Right hindlimb (tissue), 1 donor: ENCODE measurements around the gene MMP24OS.
"Not testable (repeated sequence)": the region's sequence is repeated elsewhere in the genome, so short reads cannot be mapped to it uniquely, and the experiment has no call there.

Source experiments
- DNase-seq: peaks from one replicate; pipeline ENCODE4 v3.0.0-alpha.2; 2018

Gene MMP24OS

GRCh38 chr20:35277531-35278395 is at the start of gene MMP24OS:
Gene MMP24OS (minus strand): TSS chr20:35278122. CDS start chr20:35277929, 193 bp downstream.
- peak; percentile 91 for DNase-seq

- DNase-seq: no peak
Observed at GRCh38 chr20:35327074-35327976, 49.4 kb upstream of the MMP24OS start.

- no peak for DNase-seq
Observed at GRCh38 chr20:35326740-35327073, 48.8 kb upstream of the MMP24OS start.

GRCh38 chr20:35326021-35326739 is 48.3 kb upstream of the MMP24OS start:
- no peak for DNase-seq

GRCh38 chr20:35325401-35325800 is 47.5 kb upstream of the MMP24OS start:
- no peak for DNase-seq

- no peak for DNase-seq
Observed at GRCh38 chr20:35320396-35321126, 42.6 kb upstream of the MMP24OS start.

GRCh38 chr20:35319871-35320197 is 41.9 kb upstream of the MMP24OS start:
- DNase-seq: no peak

GRCh38 chr20:35319192-35319870 is 41.4 kb upstream of the MMP24OS start:
- DNase-seq: no peak

GRCh38 chr20:35318502-35319157 is 40.7 kb upstream of the MMP24OS start:
- DNase-seq: no peak

GRCh38 chr20:35317416-35318210 is 39.7 kb upstream of the MMP24OS start:
- no peak for DNase-seq

- DNase-seq: no peak
Observed at GRCh38 chr20:35316086-35316485, 38.2 kb upstream of the MMP24OS start.

- not testable (repeated sequence) for DNase-seq
Observed at GRCh38 chr20:35315632-35316020, 37.7 kb upstream of the MMP24OS start.

GRCh38 chr20:35314816-35315631 is 37.1 kb upstream of the MMP24OS start:
- DNase-seq: no peak

- DNase-seq: no peak
Observed at GRCh38 chr20:35312318-35312717, 34.4 kb upstream of the MMP24OS start.

- DNase-seq: no peak
Observed at GRCh38 chr20:35311822-35312221, 33.9 kb upstream of the MMP24OS start.

- no peak for DNase-seq
Observed at GRCh38 chr20:35311409-35311808, 33.5 kb upstream of the MMP24OS start.

- DNase-seq: no peak
Observed at GRCh38 chr20:35307666-35308653, 30.0 kb upstream of the MMP24OS start.

GRCh38 chr20:35306931-35307517 is 29.1 kb upstream of the MMP24OS start:
- no peak for DNase-seq
